K562 (cell line): ENCODE measurements around the gene TTLL9. TPM values are rescaled to one million over a fixed set of nuclear protein-coding genes. Genes with fewer than 3 reads are reported as not detected.

ENCODE experiments used
- ARID4B ChIP-seq: sonication (generic); formaldehyde crosslinking; IDR thresholded peaks from 2 replicates; pipeline ENCODE4 v1.8.0; 2022; ENCODE audit warnings: mild to moderate bottlenecking, missing genetic modification reagents
- BCL6 ChIP-seq: fragments of 250-450 bp; sonication (Bioruptor Pico); IDR thresholded peaks from 2 replicates; pipeline ENCODE4 v1.4.0; 2020
- CTBP1 ChIP-seq: fragments of 450-650 bp; IDR thresholded peaks from 2 replicates; pipeline ENCODE4 v1.6.1; 2016; ENCODE audit warnings: borderline replicate concordance
- EHMT2 ChIP-seq: fragments of 450-650 bp; IDR thresholded peaks from 2 replicates; pipeline ENCODE4 v1.6.1; 2018; ENCODE audit warnings: antibody characterized with exemption
- ETV5 ChIP-seq: sonication (generic); formaldehyde crosslinking; IDR thresholded peaks from 2 replicates; pipeline ENCODE4 v1.4.0; 2020; ENCODE audit warnings: low read depth, mild to moderate bottlenecking, missing genetic modification reagents
- EWSR1 ChIP-seq: fragments of 450-650 bp; IDR thresholded peaks from 2 replicates; pipeline ENCODE4 v1.6.1; 2018; ENCODE audit warnings: borderline replicate concordance, mild to moderate bottlenecking, low read depth, moderate library complexity; ENCODE audit not compliant: partially characterized antibody
- FOS ChIP-seq: IDR thresholded peaks from 3 replicates; pipeline ENCODE4 v1.6.1; 2011; ENCODE audit not compliant: insufficient read length; ENCODE audit errors: extremely low read depth
- FOXJ3 ChIP-seq: sonication (generic); formaldehyde crosslinking; IDR thresholded peaks from 2 replicates; pipeline ENCODE4 v1.4.0; 2020; ENCODE audit warnings: mild to moderate bottlenecking, missing genetic modification reagents
- KAT8 ChIP-seq: fragments of 450-650 bp; IDR thresholded peaks from 2 replicates; pipeline ENCODE4 v1.6.1; 2016; ENCODE audit warnings: low read depth, mild to moderate bottlenecking
- SIRT6 ChIP-seq: IDR thresholded peaks from one replicate; pipeline ENCODE4 v1.6.1; 2012; ENCODE audit warnings: low read depth, mild to moderate bottlenecking, control low read depth, inconsistent platforms, low read length, moderate library complexity
- SMAD4 ChIP-seq: fragments of 250-450 bp; sonication (Bioruptor Pico); conservative IDR thresholded peaks from 2 replicates; pipeline ENCODE4 v1.8.0; 2021; ENCODE audit warnings: inconsistent platforms, mild to moderate bottlenecking, moderate library complexity
- TAF7 ChIP-seq: fragments of 450-650 bp; IDR thresholded peaks from 2 replicates; pipeline ENCODE4 v1.6.1; 2016; ENCODE audit warnings: missing genetic modification characterization, missing compliant biosample characterization
- ZNF212 ChIP-seq: fragments of 450-650 bp; formaldehyde crosslinking; IDR thresholded peaks from 2 replicates; pipeline ENCODE4 v1.4.0; 2020; ENCODE audit warnings: mild to moderate bottlenecking
- ZNF589 ChIP-seq: fragments of 200-800 bp; sonication (Bioruptor generic); IDR thresholded peaks from 2 replicates; pipeline ENCODE4 v1.6.1; 2016; ENCODE audit warnings: low read depth, missing genetic modification characterization, missing compliant biosample characterization
- polyA plus RNA-seq, 8 experiments: library from polyadenylated mRNA; depleted of rRNA in 4 of 8; stranded (reverse) in 5 of 8; unstranded in 3 of 8; fragments of >200 nt; fragmentation: Nextera tagmentation in 2 of 8; fragmentation: Illumina TruSeq in 1 of 8; extraction: Ambion mirVana in 2 of 8; extraction: Trizol in 1 of 8; gene quantifications; 2 replicates each; pipeline versions ENCODE4 v1.2.1 to v1.2.3, GENCODE V29; 2011 to 2014; ENCODE audit warnings: inconsistent platforms in 1 of 8, missing spikeins in 1 of 8
- total RNA-seq, 7 experiments: library from RNA; depleted of rRNA in 6 of 7; stranded (reverse); fragments of >200 nt in 6 of 7; fragmentation: Illumina TruSeq in 2 of 7; extraction: Trizol in 2 of 7; gene quantifications; 2 replicates each; pipeline versions ENCODE4 v1.2.1 to v1.2.3, GENCODE V29; 2011 to 2021; ENCODE audit warnings: low replicate concordance in 1 of 7
- TF ChIP-seq, protein P1 (sequence below): fragments of 450-650 bp; IDR thresholded peaks from 2 replicates; pipeline ENCODE4 v1.6.1; 2016; ENCODE audit warnings: antibody characterized with exemption
- TF ChIP-seq, protein P2 (sequence below): IDR thresholded peaks from 2 replicates; pipeline ENCODE4 v1.6.1; 2014; ENCODE audit warnings: antibody characterized with exemption

The TTLL9 gene
- total and polyA plus RNA-seq, 9 of the 15 experiments (the other 6 are each of a cell fraction or from before 2014, with no cell fraction given), result 0.06 to 0.07 TPM; not detected in 7

DNA sequence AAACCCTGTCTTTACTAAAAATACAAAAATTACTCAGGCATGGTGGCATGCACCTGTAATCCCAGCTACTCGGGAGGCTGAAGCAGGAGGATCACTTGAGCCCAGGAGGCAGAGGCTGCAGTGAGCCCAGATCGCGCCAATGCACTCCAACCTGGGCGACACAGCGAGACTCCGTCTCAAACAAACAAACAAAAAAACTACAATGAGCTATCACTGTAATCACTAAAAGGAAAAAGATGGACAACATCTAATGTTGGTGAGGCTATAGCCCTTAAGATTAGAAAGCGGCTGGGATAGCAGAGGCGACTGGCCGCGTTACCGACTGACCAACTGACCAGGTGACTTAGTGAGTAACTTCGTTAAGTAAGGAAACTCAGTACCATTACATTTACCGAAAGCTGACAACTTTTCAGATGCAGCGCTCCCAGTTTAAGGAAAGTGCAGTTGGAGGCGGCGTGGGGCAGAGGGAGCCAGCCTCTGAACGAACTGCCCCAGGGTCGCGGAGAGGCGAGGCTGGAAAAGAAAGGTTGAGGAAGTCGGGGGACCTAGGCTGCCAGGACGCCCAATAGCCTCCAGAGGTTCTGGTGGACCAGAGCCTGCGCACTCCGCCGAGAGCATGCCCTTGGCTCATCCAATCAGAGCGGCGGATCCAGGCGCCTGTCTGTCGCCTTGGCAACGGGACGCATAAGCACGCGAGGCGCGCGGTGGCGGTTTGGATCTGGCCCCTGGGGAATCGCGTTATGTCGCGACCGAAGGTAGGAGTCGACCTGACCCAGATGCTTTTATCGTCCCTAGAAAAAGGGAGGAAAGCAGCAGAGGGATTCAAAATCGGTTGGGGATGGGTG, 8.9 kb downstream of the TTLL9 start (continued):
- TF ChIP-seq ARID4B (CRISPR knock-in tag) (peak; percentile 89; the same call in 1 of the 2 replicates), FOS (peak; percentile 43), SMAD4 (CRISPR knock-in tag) (0 out of 2 replicates have a peak, but pooled peaks have one; percentile 49), TAF7 (no peak), FOXJ3 (peak; percentile 55; the same call in 1 of the 2 replicates), EHMT2 (0 out of 2 replicates have a peak, but pooled peaks have one; percentile 6), CTBP1 (peak; percentile 56; the same call in 1 of the 2 replicates), BCL6 (CRISPR knock-in tag) (no peak), ZNF212 (CRISPR knock-in tag) (no peak), SIRT6 (no peak), ETV5 (CRISPR knock-in tag) (no peak), KAT8 (no peak), ZNF589 (CRISPR knock-in tag) (no peak), EWSR1 (no peak)
- TF ChIP-seq, protein P1, sequence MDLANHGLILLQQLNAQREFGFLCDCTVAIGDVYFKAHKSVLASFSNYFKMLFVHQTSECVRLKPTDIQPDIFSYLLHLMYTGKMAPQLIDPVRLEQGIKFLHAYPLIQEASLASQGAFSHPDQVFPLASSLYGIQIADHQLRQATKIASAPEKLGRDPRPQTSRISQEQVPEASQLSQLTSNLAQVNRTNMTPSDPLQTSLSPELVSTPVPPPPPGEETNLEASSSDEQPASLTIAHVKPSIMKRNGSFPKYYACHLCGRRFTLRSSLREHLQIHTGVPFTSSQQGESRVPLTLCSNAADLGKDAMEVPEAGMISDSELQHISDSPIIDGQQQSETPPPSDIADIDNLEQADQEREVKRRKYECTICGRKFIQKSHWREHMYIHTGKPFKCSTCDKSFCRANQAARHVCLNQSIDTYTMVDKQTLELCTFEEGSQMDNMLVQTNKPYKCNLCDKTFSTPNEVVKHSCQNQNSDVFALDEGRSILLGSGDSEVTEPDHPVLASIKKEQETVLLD, result peak; percentile 34; the same call in 1 of the 2 replicates
- TF ChIP-seq, protein P2, sequence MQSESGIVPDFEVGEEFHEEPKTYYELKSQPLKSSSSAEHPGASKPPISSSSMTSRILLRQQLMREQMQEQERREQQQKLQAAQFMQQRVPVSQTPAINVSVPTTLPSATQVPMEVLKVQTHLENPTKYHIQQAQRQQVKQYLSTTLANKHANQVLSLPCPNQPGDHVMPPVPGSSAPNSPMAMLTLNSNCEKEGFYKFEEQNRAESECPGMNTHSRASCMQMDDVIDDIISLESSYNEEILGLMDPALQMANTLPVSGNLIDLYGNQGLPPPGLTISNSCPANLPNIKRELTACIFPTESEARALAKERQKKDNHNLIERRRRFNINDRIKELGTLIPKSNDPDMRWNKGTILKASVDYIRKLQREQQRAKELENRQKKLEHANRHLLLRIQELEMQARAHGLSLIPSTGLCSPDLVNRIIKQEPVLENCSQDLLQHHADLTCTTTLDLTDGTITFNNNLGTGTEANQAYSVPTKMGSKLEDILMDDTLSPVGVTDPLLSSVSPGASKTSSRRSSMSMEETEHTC, result no peak
